ENCODE results near the gene ZFYVE27.

ZFYVE27 gene

GRCh38 chr10:97773096-97773495 lies 36.2 kb downstream of the ZFYVE27 start:
- in situ Hi-C loops (cut with MboI; ENCODE audit: low pct_unique_long_range_greater_than_20kb, low sequenced_read_pairs, unreplicated experiment) = no loop called here
- no peak for TF ChIP-seq CTCF (IDR thresholded peaks at IDR 0.05; ENCODE audit: extremely low read depth, insufficient read depth, missing control alignments)
- no peak for DNase-seq (ENCODE audit: low spot score)

GRCh38 chr10:97774811-97775294 lies 37.9 kb downstream of the ZFYVE27 start:
- no peak for DNase-seq (ENCODE audit: low spot score)
- no peak for TF ChIP-seq CTCF (IDR thresholded peaks at IDR 0.05; ENCODE audit: extremely low read depth, insufficient read depth, missing control alignments)
- in situ Hi-C loops (cut with MboI; ENCODE audit: low pct_unique_long_range_greater_than_20kb, low sequenced_read_pairs, unreplicated experiment) = no loop called here

GRCh38 chr10:97777143-97777542 lies 40.2 kb downstream of the ZFYVE27 start:
- TF ChIP-seq CTCF (IDR thresholded peaks at IDR 0.05; ENCODE audit: extremely low read depth, insufficient read depth, missing control alignments) = no peak
- in situ Hi-C loops (cut with MboI; ENCODE audit: low pct_unique_long_range_greater_than_20kb, low sequenced_read_pairs, unreplicated experiment) = no loop called here
- no peak for DNase-seq (ENCODE audit: low spot score)

- TF ChIP-seq CTCF (IDR thresholded peaks at IDR 0.05; ENCODE audit: extremely low read depth, insufficient read depth, missing control alignments) = no peak
- DNase-seq (ENCODE audit: low spot score) = no peak
- in situ Hi-C loops (cut with MboI; ENCODE audit: low pct_unique_long_range_greater_than_20kb, low sequenced_read_pairs, unreplicated experiment) = no loop called here
Measured at GRCh38 chr10:97778452-97779302, 41.7 kb downstream of the ZFYVE27 start.

- no peak for DNase-seq (ENCODE audit: low spot score)
- in situ Hi-C loops (cut with MboI; ENCODE audit: low pct_unique_long_range_greater_than_20kb, low sequenced_read_pairs, unreplicated experiment) = no loop called here
- TF ChIP-seq CTCF (IDR thresholded peaks at IDR 0.05; ENCODE audit: extremely low read depth, insufficient read depth, missing control alignments) = no peak
Measured at GRCh38 chr10:97779492-97779891, 42.6 kb downstream of the ZFYVE27 start.

- in situ Hi-C loops (cut with MboI; ENCODE audit: low pct_unique_long_range_greater_than_20kb, low sequenced_read_pairs, unreplicated experiment) = no loop called here
- DNase-seq (ENCODE audit: low spot score) = no peak
- no peak for TF ChIP-seq CTCF (IDR thresholded peaks at IDR 0.05; ENCODE audit: extremely low read depth, insufficient read depth, missing control alignments)
Measured at GRCh38 chr10:97779975-97780374, 43.0 kb downstream of the ZFYVE27 start.
